ENCODE data around the gene VWA7.

The VWA7 gene

DNA sequence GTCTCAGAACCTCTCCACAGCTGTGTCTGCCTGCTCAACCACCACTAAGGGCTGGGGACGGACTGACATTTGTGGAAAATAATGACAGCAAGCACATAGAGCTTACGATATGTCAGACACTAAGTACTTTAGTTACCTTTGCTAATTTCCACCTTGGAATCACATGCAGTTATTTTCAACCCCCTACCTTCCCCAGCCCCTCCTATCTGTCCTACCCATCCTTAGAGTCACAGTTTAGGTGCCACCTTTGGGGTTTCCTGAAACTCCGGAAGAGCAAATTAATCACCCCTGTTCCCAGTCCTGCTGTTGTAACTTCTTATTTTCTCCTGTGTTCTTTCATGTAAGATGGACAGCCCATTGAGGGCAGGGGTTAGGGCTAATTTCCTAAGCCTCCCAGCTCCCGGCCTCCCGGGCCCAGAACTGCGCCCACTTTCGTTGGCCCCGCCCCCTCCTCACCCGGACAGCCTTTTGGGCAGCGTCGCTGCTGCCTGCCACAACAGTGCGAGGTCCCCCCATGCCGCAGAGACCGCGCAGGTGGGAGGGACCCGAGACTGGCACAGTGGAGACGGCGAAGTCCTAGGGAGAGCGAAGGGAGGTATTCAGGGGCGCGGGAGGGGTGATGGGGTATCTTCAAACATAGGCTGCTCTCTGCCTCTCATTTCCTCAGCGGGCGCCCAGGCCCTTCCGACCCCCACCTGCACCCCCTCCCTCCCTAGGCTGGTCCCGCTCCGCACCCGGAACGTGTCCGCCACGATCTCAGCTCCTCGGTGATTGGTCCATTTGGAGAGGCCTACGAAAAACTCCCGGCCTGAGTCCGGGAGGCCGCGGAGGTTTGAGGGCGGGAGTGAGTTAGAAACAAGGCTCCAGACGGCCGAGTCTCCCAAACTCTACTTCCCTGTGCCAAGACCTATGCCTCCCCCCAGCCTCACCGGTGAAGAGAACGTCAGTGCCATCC is 49.1 kb downstream of the VWA7 start:
- no peak for DNase-seq

DNA sequence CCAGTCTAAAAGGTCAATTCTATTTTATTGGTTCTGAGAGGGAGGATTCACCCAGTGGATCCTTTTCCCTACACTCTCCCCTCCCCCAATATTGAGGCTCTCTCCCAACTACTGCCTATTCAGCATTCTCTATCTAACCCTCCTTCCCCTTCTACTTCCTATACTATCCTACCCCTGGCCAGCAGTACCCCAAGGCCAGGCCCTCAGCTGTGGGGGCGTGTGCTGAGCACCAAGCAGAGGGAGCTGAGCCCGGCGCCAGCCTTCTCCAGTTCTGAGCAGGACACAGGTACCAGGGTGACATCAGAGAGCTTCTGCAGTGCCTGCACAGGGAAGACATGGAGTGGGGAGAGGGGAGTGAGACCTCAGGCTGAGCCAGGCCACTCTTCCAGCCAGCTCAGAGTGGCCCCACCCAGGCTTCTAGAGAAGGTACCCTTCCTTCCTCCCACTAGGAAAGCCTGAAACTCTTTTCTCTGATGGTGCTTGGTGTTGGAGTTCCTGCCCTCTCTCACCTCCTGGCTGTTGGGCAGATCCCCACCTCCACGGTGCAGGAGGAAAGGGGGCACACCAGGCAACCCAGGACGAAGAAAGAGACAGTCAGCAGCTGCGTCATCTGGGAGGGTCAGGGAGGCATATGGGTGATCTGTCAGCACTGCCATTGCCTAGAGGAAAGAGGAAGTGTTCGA is 50.0 kb downstream of the VWA7 start:
- no peak for DNase-seq

- DNase-seq, result no peak
These were observed 51.4 kb downstream of the VWA7 start for GRCh38 chr6:31725502-31726350.

DNA sequence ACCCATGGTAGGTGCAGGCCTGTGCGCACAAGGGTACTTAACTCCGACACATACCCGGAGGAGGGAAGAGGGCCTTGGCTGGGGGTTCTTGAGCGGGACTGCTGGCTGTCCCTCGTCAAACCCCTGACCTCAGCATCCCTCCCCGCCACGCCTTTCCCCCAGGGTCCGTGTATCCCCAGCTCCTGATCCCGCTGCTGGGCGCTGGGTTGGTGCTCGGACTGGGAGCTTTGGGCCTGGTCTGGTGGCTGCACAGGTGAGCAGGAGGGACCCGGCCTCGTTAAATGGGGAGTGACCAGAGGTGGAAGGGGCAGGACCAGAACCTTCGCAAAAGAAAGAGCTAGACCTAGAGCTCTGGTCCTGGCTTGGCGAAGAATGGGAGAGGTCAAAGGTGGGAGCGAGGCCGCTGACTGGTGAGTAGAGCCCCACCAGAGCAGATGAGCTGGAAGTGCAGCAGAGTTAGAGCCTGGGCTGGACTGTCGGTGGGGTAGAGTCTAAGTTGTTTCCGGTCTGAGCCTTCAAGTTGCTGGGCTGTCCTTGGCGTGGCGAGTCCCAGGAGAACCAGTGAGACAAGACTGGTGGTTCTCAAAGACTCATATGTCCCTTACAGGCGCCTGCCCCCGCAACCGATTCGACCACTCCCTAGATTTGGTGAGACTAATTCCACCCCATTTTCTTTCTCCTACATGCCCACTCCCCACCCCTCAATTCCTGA is 53.0 kb downstream of the VWA7 start:
- no peak for DNase-seq

DNA sequence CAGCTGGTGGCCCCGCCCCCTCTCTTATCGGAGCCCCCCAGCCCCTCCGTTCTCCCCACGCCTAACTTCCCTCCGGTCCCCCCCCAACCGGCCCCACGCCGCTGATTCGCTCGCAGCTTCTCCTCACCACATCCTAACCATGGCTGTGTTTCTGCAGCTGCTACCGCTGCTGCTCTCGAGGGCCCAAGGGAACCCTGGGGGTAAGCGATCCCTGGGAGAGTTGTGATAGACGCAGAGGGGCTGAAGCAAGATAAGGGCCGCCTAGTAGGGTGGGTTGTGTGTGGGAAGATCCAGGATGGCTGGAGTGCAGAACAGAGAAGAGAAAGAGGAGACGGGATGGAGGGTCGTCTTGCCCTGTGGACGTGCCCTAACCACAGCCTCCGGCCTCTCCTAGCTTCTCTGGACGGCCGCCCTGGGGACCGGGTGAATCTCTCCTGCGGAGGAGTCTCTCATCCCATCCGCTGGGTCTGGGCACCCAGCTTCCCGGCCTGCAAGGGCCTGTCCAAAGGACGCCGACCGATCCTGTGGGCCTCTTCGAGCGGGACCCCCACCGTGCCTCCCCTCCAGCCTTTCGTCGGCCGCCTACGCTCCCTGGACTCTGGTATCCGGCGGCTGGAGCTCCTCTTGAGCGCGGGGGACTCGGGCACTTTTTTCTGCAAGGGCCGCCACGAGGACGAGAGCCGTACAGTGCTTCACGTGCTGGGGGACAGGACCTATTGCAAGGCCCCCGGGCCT is 53.7 kb downstream of the VWA7 start, which contains the start of gene MPIG6B:
Gene MPIG6B (plus strand): TSS at position 129 of the 735 bp plus-strand sequence. CDS start 11 bp downstream, at position 140.
- DNase-seq, result no peak

DNA sequence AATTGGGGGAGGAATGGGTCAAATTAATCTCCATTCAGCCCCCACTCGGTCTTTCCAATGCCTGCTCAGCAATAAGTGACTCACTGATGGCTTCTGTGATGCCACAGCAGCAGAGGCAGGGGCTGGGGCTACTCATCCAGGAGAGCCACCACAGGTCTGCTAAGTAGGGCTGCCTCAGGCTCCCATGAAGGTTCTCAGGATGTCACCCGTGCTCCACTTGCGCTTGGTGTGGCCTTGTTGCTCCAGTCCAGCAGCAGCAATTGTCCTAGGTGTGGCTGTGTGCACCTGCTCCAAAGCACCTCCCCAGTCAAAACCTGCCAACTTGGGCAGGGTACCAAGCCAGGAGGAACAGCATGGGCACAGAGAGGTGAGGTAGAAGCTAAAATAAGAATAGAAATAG is 55.0 kb downstream of the VWA7 start:
- no peak for DNase-seq

GRCh38 chr6:31721351-31722020 is 55.6 kb downstream of the VWA7 start, which contains the start of gene LY6G6C:
LY6G6C (minus strand) TSS chr6:31721746; CDS start chr6:31721679, 67 bp downstream.
- DNase-seq, result no peak

GRCh38 chr6:31720196-31720770 is 56.8 kb downstream of the VWA7 start:
- no peak for DNase-seq

GRCh38 chr6:31719001-31719400 is 58.1 kb downstream of the VWA7 start:
- no peak for DNase-seq

GRCh38 chr6:31718265-31718664 is 58.9 kb downstream of the VWA7 start:
- DNase-seq, result no peak

GRCh38 chr6:31717499-31718222 is 59.5 kb downstream of the VWA7 start:
- DNase-seq, result no peak
